ENCODE measurements around the gene TROAP. TPM values are rescaled to one million over a fixed set of nuclear protein-coding genes. Genes with fewer than 3 reads are reported as not detected.
A peak's percentile ranks its signal among the peaks of the same experiment; 100 is the strongest.

The TROAP gene
- total RNA-seq, 1 experiment from 2014 or later, result 75.3 TPM

DNA sequence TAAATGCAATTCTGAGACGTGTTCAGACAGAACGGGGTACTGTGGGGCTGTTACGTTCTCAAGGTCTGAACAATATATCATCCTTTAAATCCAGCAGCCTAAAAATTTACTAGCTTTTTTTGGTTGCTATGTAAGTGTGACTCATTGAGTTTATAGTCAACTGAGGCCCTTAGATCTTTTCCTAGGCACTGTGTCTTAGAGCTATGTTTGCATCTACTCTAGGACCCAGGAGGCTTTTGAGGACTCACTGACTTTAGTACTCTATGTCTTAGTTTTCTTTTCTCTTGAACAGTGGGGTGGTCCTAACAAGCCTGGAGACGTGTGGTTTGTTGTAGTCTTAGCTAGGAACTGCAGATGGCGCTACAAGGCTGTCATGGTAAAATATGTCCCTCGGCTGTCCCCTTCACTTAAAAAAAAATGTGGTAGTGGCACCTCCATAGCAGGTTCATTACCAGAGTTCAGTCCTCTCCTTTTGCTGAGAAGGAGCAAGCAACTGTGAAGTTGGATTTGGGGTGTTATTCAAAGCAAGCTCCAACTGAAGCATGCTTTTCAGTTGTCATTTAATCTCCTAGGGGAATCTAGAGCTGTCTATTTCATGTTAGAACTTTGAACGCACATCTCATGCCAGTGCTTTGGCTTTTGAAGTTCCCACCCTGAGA, 35.6 kb downstream of the TROAP start:
- Histone ChIP-seq H3K79me2 (ENCODE audit: insufficient read depth, low read length) (no peaks in the 10 kb centered on the region), H3T11ph (ENCODE audit: low read length) (no peak overlapping the region), H3K56ac (ENCODE audit: insufficient read length, low read depth, low read length) (no peak overlapping the region), H3K23me2 (ENCODE audit: insufficient read length, low read depth, low read length, poor library complexity, severe bottlenecking) (no peaks in the 10 kb centered on the region), H2AFZ (ENCODE audit: low read length) (no peak overlapping the region), H4K5ac (ENCODE audit: insufficient read length, low read depth, low read length) (no peak overlapping the region), H3K4me1 (ENCODE audit: insufficient read depth, low read length) (no peaks in the 10 kb centered on the region), H3K23ac (ENCODE audit: insufficient read length, low read depth, low read length) (no peak overlapping the region), H3K27me3 (ENCODE audit: insufficient read depth, low read length) (no peaks in the 10 kb centered on the region), H4K20me1 (ENCODE audit: control insufficient read depth, insufficient read depth, insufficient read length) (no peaks in the 10 kb centered on the region), H2BK15ac (ENCODE audit: low read depth, low read length) (no peak overlapping the region), H2AK5ac (ENCODE audit: insufficient read length, low read length) (no peak overlapping the region), H3K27ac (ENCODE audit: insufficient read length, low read depth, low read length) (no peak overlapping the region), H3K4ac (ENCODE audit: low read depth, low read length) (no peak overlapping the region), H3K14ac (ENCODE audit: insufficient read depth, low read length) (no peak overlapping the region), H3K9me3 (ENCODE audit: control insufficient read depth, low read depth, low read length) (no peaks in the 10 kb centered on the region), H2BK120ac (ENCODE audit: low read depth, low read length, poor library complexity, severe bottlenecking) (no peak overlapping the region), H2BK12ac (ENCODE audit: insufficient read length, low read depth, low read length) (no peak overlapping the region), H3K79me1 (ENCODE audit: insufficient read depth, low read depth, low read length, poor library complexity, severe bottlenecking) (no peaks in the 10 kb centered on the region), H2BK5ac (ENCODE audit: insufficient read length, low read length) (no peak overlapping the region), H3K18ac (ENCODE audit: insufficient read length, low read depth, low read length) (no peak overlapping the region), H3K4me2 (ENCODE audit: insufficient read depth, insufficient read length, low read length) (no peak overlapping the region), H2BK20ac (ENCODE audit: low read depth, low read length, poor library complexity, severe bottlenecking) (no peak overlapping the region), H4K8ac (replicated peaks; ENCODE audit: insufficient read length, low read depth, low read length) (no peak overlapping the region), H3K9ac (ENCODE audit: extremely low read depth, insufficient read length, low read length) (no peak overlapping the region), H4K91ac (ENCODE audit: insufficient read length, low read depth, low read length) (no peak overlapping the region)
- Mint-ChIP-seq H3K36me3 (ENCODE audit: insufficient read depth in 1 of 3, low read depth in 3 of 3) (no peaks in the 10 kb centered on the region), H3K4me3 (no peak overlapping the region; a peak in 1 of 5 replicates), H3K4me1 (peaks cover 2% of the 10 kb centered on the region in 2 experiments), H3K27ac (no peak overlapping the region), H3K9me3 (no peaks in the 10 kb centered on the region; a peak in 1 of 5 replicates), H3K27me3 (ENCODE audit: low read depth) (peaks cover 18% of the 10 kb centered on the region)
- DNase-seq, result peak; percentile 83
- WGBS (ENCODE audit: extremely low coverage, insufficient read length, low lambda C conversion rate), result no CpG with 5 or more reads among the region's 7 CpGs
- TF ChIP-seq, protein P1, sequence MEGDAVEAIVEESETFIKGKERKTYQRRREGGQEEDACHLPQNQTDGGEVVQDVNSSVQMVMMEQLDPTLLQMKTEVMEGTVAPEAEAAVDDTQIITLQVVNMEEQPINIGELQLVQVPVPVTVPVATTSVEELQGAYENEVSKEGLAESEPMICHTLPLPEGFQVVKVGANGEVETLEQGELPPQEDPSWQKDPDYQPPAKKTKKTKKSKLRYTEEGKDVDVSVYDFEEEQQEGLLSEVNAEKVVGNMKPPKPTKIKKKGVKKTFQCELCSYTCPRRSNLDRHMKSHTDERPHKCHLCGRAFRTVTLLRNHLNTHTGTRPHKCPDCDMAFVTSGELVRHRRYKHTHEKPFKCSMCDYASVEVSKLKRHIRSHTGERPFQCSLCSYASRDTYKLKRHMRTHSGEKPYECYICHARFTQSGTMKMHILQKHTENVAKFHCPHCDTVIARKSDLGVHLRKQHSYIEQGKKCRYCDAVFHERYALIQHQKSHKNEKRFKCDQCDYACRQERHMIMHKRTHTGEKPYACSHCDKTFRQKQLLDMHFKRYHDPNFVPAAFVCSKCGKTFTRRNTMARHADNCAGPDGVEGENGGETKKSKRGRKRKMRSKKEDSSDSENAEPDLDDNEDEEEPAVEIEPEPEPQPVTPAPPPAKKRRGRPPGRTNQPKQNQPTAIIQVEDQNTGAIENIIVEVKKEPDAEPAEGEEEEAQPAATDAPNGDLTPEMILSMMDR (conservative IDR thresholded peaks at IDR 0.05), result peak; percentile 88

All from H9 (cell line).